ENCODE data around the gene ABHD6.
"Not testable (repeated sequence)": the region's sequence is repeated elsewhere in the genome, so short reads cannot be mapped to it uniquely, and the experiment has no call there.

The ABHD6 gene

GRCh38 chr3:58216496-58217195 is 20.9 kb upstream of the ABHD6 start:
- DNase-seq (ENCODE audit: low spot score): no peak
- peak overlapping the region; percentile 96 for H3K27ac ChIP-seq
- ChIA-PET POLR2A (ENCODE audit: low non-redundant PET) (interaction anchor here (0.6 kb wide), 1 partner anchor 45 kb away, joined by 3 read pairs; no protein-coding TSS in a partner anchor), CTCF (interaction anchor here (0.6 to 1.8 kb wide), 9 partner anchors 13 to 811 kb away, joined by 3 to 9 read pairs (median 3); no protein-coding TSS in a partner anchor)
- TF ChIP-seq, protein P1, sequence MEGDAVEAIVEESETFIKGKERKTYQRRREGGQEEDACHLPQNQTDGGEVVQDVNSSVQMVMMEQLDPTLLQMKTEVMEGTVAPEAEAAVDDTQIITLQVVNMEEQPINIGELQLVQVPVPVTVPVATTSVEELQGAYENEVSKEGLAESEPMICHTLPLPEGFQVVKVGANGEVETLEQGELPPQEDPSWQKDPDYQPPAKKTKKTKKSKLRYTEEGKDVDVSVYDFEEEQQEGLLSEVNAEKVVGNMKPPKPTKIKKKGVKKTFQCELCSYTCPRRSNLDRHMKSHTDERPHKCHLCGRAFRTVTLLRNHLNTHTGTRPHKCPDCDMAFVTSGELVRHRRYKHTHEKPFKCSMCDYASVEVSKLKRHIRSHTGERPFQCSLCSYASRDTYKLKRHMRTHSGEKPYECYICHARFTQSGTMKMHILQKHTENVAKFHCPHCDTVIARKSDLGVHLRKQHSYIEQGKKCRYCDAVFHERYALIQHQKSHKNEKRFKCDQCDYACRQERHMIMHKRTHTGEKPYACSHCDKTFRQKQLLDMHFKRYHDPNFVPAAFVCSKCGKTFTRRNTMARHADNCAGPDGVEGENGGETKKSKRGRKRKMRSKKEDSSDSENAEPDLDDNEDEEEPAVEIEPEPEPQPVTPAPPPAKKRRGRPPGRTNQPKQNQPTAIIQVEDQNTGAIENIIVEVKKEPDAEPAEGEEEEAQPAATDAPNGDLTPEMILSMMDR (conservative IDR thresholded peaks at IDR 0.05; ENCODE audit: low read depth): no peak

DNA sequence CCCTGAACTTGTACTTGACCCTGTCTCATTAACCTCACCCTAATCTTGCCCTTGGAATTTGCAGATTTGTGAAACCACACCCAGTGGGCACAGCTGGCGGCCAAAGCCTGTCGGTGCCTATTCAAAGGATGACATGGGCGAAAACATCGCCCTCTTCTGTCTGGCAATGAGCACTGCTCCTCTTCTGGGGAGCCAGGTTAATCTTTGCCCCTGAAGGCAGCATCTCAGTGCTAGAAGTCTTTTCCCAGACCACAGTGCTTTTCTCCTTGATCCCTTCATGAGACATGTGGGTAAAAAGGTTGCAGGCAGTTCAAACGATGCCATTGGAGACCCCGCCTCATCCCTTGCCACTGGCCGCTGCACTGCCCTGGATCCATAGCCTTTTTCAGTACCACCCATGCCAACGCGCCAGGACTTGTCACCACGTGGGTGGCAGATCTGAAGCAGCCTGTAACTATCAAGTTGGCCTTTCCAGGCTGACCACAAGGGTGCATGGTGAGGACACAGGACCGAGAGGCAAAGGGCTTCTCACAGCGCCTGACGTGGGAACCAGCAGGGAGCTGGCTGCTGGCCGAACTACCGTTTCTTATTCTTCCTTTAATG is 20.3 kb upstream of the ABHD6 start:
- peak; percentile 72 for DNase-seq (ENCODE audit: low spot score)
- CTCF ChIA-PET: interaction anchor here (0.6 to 1.8 kb wide), 19 partner anchors 13 to 810 kb away, joined by 3 to 9 read pairs (median 3); partner anchors contain the start of gene HTD2
- TF ChIP-seq, protein P1 (conservative IDR thresholded peaks at IDR 0.05; ENCODE audit: low read depth): peak; percentile 91
- POLR2A ChIA-PET (ENCODE audit: low non-redundant PET): interaction anchor here (0.6 kb wide), 1 partner anchor 27 kb away, joined by 3 read pairs; no protein-coding TSS in a partner anchor
- peak overlapping the region; percentile 96 for H3K27ac ChIP-seq

- TF ChIP-seq, protein P1 (conservative IDR thresholded peaks at IDR 0.05; ENCODE audit: low read depth): no peak
- POLR2A ChIA-PET (ENCODE audit: low non-redundant PET): no interaction called here
- CTCF ChIA-PET: no interaction called here
- DNase-seq (ENCODE audit: low spot score): no peak
- no peak overlapping the region for H3K27ac ChIP-seq
Observed at GRCh38 chr3:58218904-58219303, 18.7 kb upstream of the ABHD6 start.

DNA sequence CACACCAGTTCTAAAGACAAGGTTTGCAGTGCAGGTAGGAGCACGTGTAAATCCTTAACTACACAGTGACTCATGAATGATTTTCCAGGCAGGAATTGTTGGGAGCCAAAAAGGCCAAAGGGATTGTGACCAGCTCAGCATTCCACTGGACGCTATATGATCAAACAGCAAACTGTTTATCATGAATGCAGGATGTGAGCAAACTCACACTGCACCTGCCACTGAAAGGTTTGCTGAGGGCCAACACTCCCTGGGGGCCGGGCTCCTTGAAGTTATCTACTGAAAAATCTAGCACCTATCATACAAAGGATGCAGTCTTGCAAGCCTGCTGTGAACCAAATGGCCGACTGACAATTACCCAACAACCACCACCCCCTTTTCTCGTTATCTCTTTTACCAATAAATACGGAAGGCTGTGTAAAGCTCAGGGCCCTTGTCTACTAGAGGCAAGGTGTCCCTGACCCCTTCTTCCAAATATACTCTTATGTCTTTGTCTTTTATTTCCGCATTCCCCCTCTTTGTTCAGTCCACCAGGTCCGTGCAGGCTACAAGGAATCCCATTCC is 15.3 kb upstream of the ABHD6 start:
- ChIA-PET POLR2A (ENCODE audit: low non-redundant PET) (no interaction called here), CTCF (interaction anchor here (0.6 kb wide), 1 partner anchor 84 kb away, joined by 3 read pairs; the partner anchor contains the start of genes HTD2 and RPP14)
- peak overlapping the region; percentile 68 for H3K27ac ChIP-seq
- DNase-seq (ENCODE audit: low spot score): peak; percentile 67
- TF ChIP-seq, protein P1 (conservative IDR thresholded peaks at IDR 0.05; ENCODE audit: low read depth): no peak

GRCh38 chr3:58223855-58224254 is 13.7 kb upstream of the ABHD6 start:
- DNase-seq (ENCODE audit: low spot score): no peak
- TF ChIP-seq, protein P1 (conservative IDR thresholded peaks at IDR 0.05; ENCODE audit: low read depth): no peak
- ChIA-PET CTCF (no interaction called here), POLR2A (ENCODE audit: low non-redundant PET) (no interaction called here)
- H3K27ac ChIP-seq: no peak overlapping the region

- DNase-seq (ENCODE audit: low spot score); CTCF ChIA-PET; H3K27ac ChIP-seq; POLR2A ChIA-PET (ENCODE audit: low non-redundant PET): not testable (repeated sequence)
Observed at GRCh38 chr3:58227933-58228332, 9.7 kb upstream of the ABHD6 start.
